K562 (cell line): ENCODE results near the gene SATB1. TPM values are rescaled to one million over a fixed set of nuclear protein-coding genes. Genes with fewer than 3 reads are reported as not detected.

Source experiments
- ATAC-seq: fragments of 200-7000 bp; cut with Tn5 transposase; 3 replicates; pipeline ENCODE4 v1.9.1; 2020; ENCODE audit warnings: moderate library complexity
- BruUV-seq: library from RNA; stranded (reverse); fragments of 400-500 nt; replicated peaks from 2 replicates; lab custom pipeline; 2021; lab: Mats Ljungman, UMichigan
- CTCF ChIA-PET: fragments of 300-600 bp; formaldehyde crosslinking; extraction: SDS; loops from one replicate; lab custom pipeline; 2021; ENCODE audit warnings: low intra/inter-chr PET ratio; lab: Yijun Ruan, JAX
- POLR2A ChIA-PET: fragments of 300-600, 350-650 bp; sonication (Branson Sonifier 250); formaldehyde crosslinking; extraction: SDS; loops from one replicate; lab custom pipeline; 2021; ENCODE audit warnings: antibody characterized with exemption, inconsistent platforms; lab: Yijun Ruan, JAX
- DNase-seq, 4 experiments: peaks; one replicate each; pipeline versions ENCODE4 v3.0.0 to v3.0.0-alpha.2; 2011 to 2018; ENCODE audit warnings: low spot score in 3 of 4, mixed read lengths in 3 of 4; ENCODE audit errors: extremely low read depth in 1 of 4
- FAIRE-seq: peaks from 2 replicates; lab custom pipeline; 2011; peaks lifted over from hg19 to GRCh38; lab: Jason Lieb, UNC
- H2AFZ ChIP-seq: 2 replicates; pipeline ENCODE4 v1.6.0; 2011; ENCODE audit warnings: low read depth, low read length, control low read depth, inconsistent platforms
- H3K27ac ChIP-seq: fragments of 200-600 bp; 3 replicates; pipeline ENCODE4 v1.8.0; 2011; ENCODE audit warnings: low read depth, mild to moderate bottlenecking, control low read depth, inconsistent platforms, low read length, moderate library complexity, mixed read lengths; ENCODE audit errors: extremely low read depth
- H3K27me3 ChIP-seq, 2 experiments: fragments of 300-600 bp in 1 of 2; 2 replicates in 1 of 2; 3 replicates in 1 of 2; pipeline versions ENCODE4 v1.6.0 to v1.8.0; 2011; ENCODE audit warnings: inconsistent platforms in 2 of 2, low read length in 2 of 2, mild to moderate bottlenecking in 1 of 2, mixed read lengths in 1 of 2, moderate library complexity in 1 of 2; ENCODE audit not compliant: control insufficient read depth in 2 of 2, insufficient read depth in 2 of 2
- H3K36me3 ChIP-seq: fragments of 300-600 bp; 3 replicates; pipeline ENCODE4 v1.8.0; 2011; ENCODE audit warnings: mild to moderate bottlenecking, low read length, inconsistent platforms; ENCODE audit not compliant: control insufficient read depth, insufficient read depth
- H3K4me1 ChIP-seq, 2 experiments: fragments of 200-600 bp in 1 of 2; replicated peaks in 1 of 2; 2 replicates in 1 of 2; 3 replicates in 1 of 2; pipeline versions ENCODE4 v1.5.1 to v1.8.0; 2011; ENCODE audit warnings: inconsistent platforms in 2 of 2, low read length in 2 of 2, mild to moderate bottlenecking in 1 of 2, mixed read lengths in 1 of 2, moderate library complexity in 1 of 2; ENCODE audit not compliant: control insufficient read depth in 2 of 2, insufficient read depth in 2 of 2
- H3K4me2 ChIP-seq: 2 replicates; pipeline ENCODE4 v1.6.1; 2011; ENCODE audit warnings: low read length, control low read depth, inconsistent platforms, mixed read lengths; ENCODE audit not compliant: insufficient read depth
- H3K4me3 ChIP-seq: fragments of 200-600 bp; sonication (generic), shearing (Covaris generic); 2 replicates; pipeline ENCODE4 v1.5.1; 2016; ENCODE audit warnings: control low read depth, inconsistent platforms
- H3K79me2 ChIP-seq: fragments of 200-600 bp; 3 replicates; pipeline ENCODE4 v1.8.0; 2011; ENCODE audit warnings: low read length, inconsistent platforms; ENCODE audit not compliant: control insufficient read depth, insufficient read depth
- H3K9ac ChIP-seq, 2 experiments: 2 replicates each; pipeline versions ENCODE4 v1.6.0 to v1.6.1; 2011; ENCODE audit warnings: low read depth in 2 of 2, low read length in 2 of 2, control low read depth in 1 of 2, inconsistent platforms in 1 of 2, mild to moderate bottlenecking in 1 of 2, mixed read lengths in 1 of 2; ENCODE audit not compliant: insufficient read depth in 1 of 2
- H3K9me1 ChIP-seq: one replicate; pipeline ENCODE4 v1.6.0; 2011; ENCODE audit warnings: inconsistent platforms, mild to moderate bottlenecking, low read length, moderate library complexity; ENCODE audit not compliant: control insufficient read depth, insufficient read depth
- H3K9me3 ChIP-seq: replicated peaks from 2 replicates; pipeline ENCODE4 v1.5.1; 2011; ENCODE audit warnings: low read depth, low read length, inconsistent platforms; ENCODE audit not compliant: control insufficient read depth, insufficient read depth
- H4K20me1 ChIP-seq: replicated peaks from 2 replicates; pipeline ENCODE4 v1.6.1; 2011; ENCODE audit warnings: low read length, inconsistent platforms, mixed read lengths; ENCODE audit not compliant: control insufficient read depth, insufficient read depth
- CBX1 ChIP-seq: sonication (generic); IDR thresholded peaks from 2 replicates; pipeline ENCODE4 v1.6.1; 2016; ENCODE audit warnings: antibody characterized with exemption, low read depth, mild to moderate bottlenecking
- CREM ChIP-seq: IDR thresholded peaks from 2 replicates; pipeline ENCODE4 v1.6.1; 2014; ENCODE audit warnings: antibody characterized with exemption, low read depth
- EP400 ChIP-seq: fragments of 450-650 bp; IDR thresholded peaks from 2 replicates; pipeline ENCODE4 v1.6.1; 2017; ENCODE audit warnings: antibody characterized with exemption, mild to moderate bottlenecking, moderate library complexity
- GABPA ChIP-seq: fragments of 200-800 bp; sonication (Bioruptor generic); conservative IDR thresholded peaks from 2 replicates; pipeline ENCODE4 v1.6.1; 2016; ENCODE audit warnings: low read depth, missing genetic modification characterization, missing compliant biosample characterization
- HDAC1 ChIP-seq, 2 experiments: fragments of 450-650 bp; IDR thresholded peaks; 2 replicates each; pipeline ENCODE4 v1.6.1; 2016 to 2017; ENCODE audit warnings: inconsistent platforms in 1 of 2, mild to moderate bottlenecking in 1 of 2, moderate library complexity in 1 of 2
- HMGN3 ChIP-seq: IDR thresholded peaks from 2 replicates; pipeline ENCODE4 v1.6.1; 2011; ENCODE audit warnings: borderline replicate concordance, low read depth, mild to moderate bottlenecking, mixed read lengths, low read length; ENCODE audit not compliant: insufficient read length; ENCODE audit errors: extremely low read depth
- NBN ChIP-seq: fragments of 450-650 bp; IDR thresholded peaks from 2 replicates; pipeline ENCODE4 v1.6.1; 2016; ENCODE audit warnings: low read depth, mild to moderate bottlenecking
- NFRKB ChIP-seq: fragments of 450-650 bp; IDR thresholded peaks from 2 replicates; pipeline ENCODE4 v1.6.1; 2016; ENCODE audit warnings: low read depth
- RBM14 ChIP-seq: fragments of 200-400 bp; formaldehyde crosslinking; IDR thresholded peaks from 2 replicates; pipeline ENCODE4 v1.6.1; 2018; ENCODE audit warnings: low read depth, mild to moderate bottlenecking, low read length, moderate library complexity, borderline replicate concordance; ENCODE audit not compliant: insufficient read depth
- SMAD4 ChIP-seq: fragments of 250-450 bp; sonication (Bioruptor Pico); conservative IDR thresholded peaks from 2 replicates; pipeline ENCODE4 v1.8.0; 2021; ENCODE audit warnings: inconsistent platforms, mild to moderate bottlenecking, moderate library complexity
- SMARCE1 ChIP-seq: fragments of 450-650 bp; IDR thresholded peaks from 2 replicates; pipeline ENCODE4 v1.7.1; 2016; ENCODE audit warnings: mild to moderate bottlenecking
- SRSF7 ChIP-seq: fragments of 200-400 bp; formaldehyde crosslinking; optimal IDR thresholded peaks from 2 replicates; pipeline ENCODE3; 2017; ENCODE audit warnings: mild to moderate bottlenecking, low read depth, low read length
- THAP7 ChIP-seq: fragments of 250-450 bp; sonication (Bioruptor Pico); IDR thresholded peaks from 2 replicates; pipeline ENCODE4 v1.5.0; 2021
- ZBTB11 ChIP-seq, 3 experiments: fragments of 200-800 bp in 1 of 3; fragments of 250-450 bp in 1 of 3; fragments of 450-650 bp in 1 of 3; sonication (Bioruptor Pico) in 1 of 3; sonication (Bioruptor generic) in 1 of 3; formaldehyde crosslinking in 1 of 3; IDR thresholded peaks; 2 replicates each; pipeline versions ENCODE4 v1.6.1 to v1.8.0; 2016 to 2022; ENCODE audit warnings: mild to moderate bottlenecking in 2 of 3, missing genetic modification characterization in 2 of 3, missing compliant biosample characterization in 1 of 3, moderate library complexity in 1 of 3
- ZHX1 ChIP-seq: fragments of 150-350 bp; conservative IDR thresholded peaks from 2 replicates; pipeline ENCODE4 v1.6.1; 2014; ENCODE audit warnings: low read length
- ZNF76 ChIP-seq: fragments of 250-450 bp; sonication (Bioruptor Pico); IDR thresholded peaks from 2 replicates; pipeline ENCODE4 v1.4.0; 2020; ENCODE audit warnings: mild to moderate bottlenecking, moderate library complexity, borderline replicate concordance
- WGBS: fragments of 100-300 bp; shearing (Covaris generic); methylation state at CpG from one replicate; pipeline ENCODE4 v1.1.6; 2016; ENCODE audit warnings: low coverage, mixed read lengths; ENCODE audit not compliant: insufficient coverage; ENCODE audit errors: missing lambda C conversion rate; 5-methylcytosine and 5-hydroxymethylcytosine counted together
- in situ Hi-C: fragments of 300-500 bp; cut with MboI; formaldehyde crosslinking; loops from 4 replicates; pipeline ENCODE4 v1.15.0; 2018; ENCODE audit warnings: inconsistent platforms, mixed read lengths
- intact Hi-C: fragments of 100-400 bp; cut with micrococcal nuclease; formaldehyde crosslinking; loops from 2 replicates; pipeline ENCODE4 v1.14.2; 2022
- polyA plus RNA-seq, 8 experiments: library from polyadenylated mRNA; depleted of rRNA in 4 of 8; stranded (reverse) in 5 of 8; unstranded in 3 of 8; fragments of >200 nt; fragmentation: Nextera tagmentation in 2 of 8; fragmentation: Illumina TruSeq in 1 of 8; extraction: Ambion mirVana in 2 of 8; extraction: Trizol in 1 of 8; gene quantifications; 2 replicates each; pipeline versions ENCODE4 v1.2.1 to v1.2.3, GENCODE V29; 2011 to 2014; ENCODE audit warnings: inconsistent platforms in 1 of 8, missing spikeins in 1 of 8
- total RNA-seq, 7 experiments: library from RNA; depleted of rRNA in 6 of 7; stranded (reverse); fragments of >200 nt in 6 of 7; fragmentation: Illumina TruSeq in 2 of 7; extraction: Trizol in 2 of 7; gene quantifications; 2 replicates each; pipeline versions ENCODE4 v1.2.1 to v1.2.3, GENCODE V29; 2011 to 2021; ENCODE audit warnings: low replicate concordance in 1 of 7

The SATB1 gene
- total and polyA plus RNA-seq, 9 of the 15 experiments (the other 6 are each of a cell fraction or from before 2014, with no cell fraction given): 0.03 to 2.5 (median 0.15) TPM; not detected in 1

- Histone ChIP-seq H3K4me2 (no peak overlapping the region), H3K27me3 (0 out of 5 replicates have a peak, but pooled peaks cover 0 to 11% of the 10 kb centered on the region in 2 experiments), H2AFZ (no peak overlapping the region), H3K9me1 (no peaks in the 10 kb centered on the region), H3K36me3 (no peaks in the 10 kb centered on the region), H3K27ac (no peak overlapping the region), H4K20me1 (no peaks in the 10 kb centered on the region), H3K9me3 (no peaks in the 10 kb centered on the region), H3K4me1 (peaks cover 0 to 9% of the 10 kb centered on the region in 2 experiments; a peak in 1 of 5 replicates), H3K79me2 (no peaks in the 10 kb centered on the region), H3K4me3 (no peak overlapping the region), H3K9ac (no peak overlapping the region)
- ATAC-seq (no peak), FAIRE-seq (no peak), DNase-seq (no peak)
- 0% methylated on average over 7 of the region's 7 CpGs for WGBS
- in situ Hi-C loops (no loop called here), intact Hi-C loops (no loop called here)
- BruUV-seq: no TSS peak
- ChIA-PET CTCF (no interaction called here), POLR2A (no interaction called here)
- TF ChIP-seq RBM14 (no peak), GABPA (tag) (no peak), ZHX1 (no peak), HDAC1 (IDR thresholded peaks at IDR 0.05) (no peak), SMARCE1 (no peak), CREM (no peak), ZBTB11 (CRISPR knock-in tag; IDR thresholded peaks at IDR 0.05) (no peak), THAP7 (CRISPR knock-in tag) (no peak), NFRKB (no peak), CBX1 (no peak), HMGN3 (no peak), NBN (no peak), EP400 (no peak), SMAD4 (CRISPR knock-in tag) (no peak), SRSF7 (no peak), ZNF76 (CRISPR knock-in tag) (no peak)
Measured at GRCh38 chr3:18446149-18446825, 21.1 kb upstream of the SATB1 start.
